WERI-Rb-1 (cell line): ENCODE results near the gene MIPEP.
"Not testable (repeated sequence)": the region's sequence is repeated elsewhere in the genome, so short reads cannot be mapped to it uniquely, and the experiment has no call there.

ENCODE experiments used
- DNase-seq: peaks from one replicate; pipeline ENCODE4 v3.0.0-alpha.2; 2020
- H3K27ac ChIP-seq: fragments of 250-450 bp; sonication (Bioruptor Pico); 2 replicates; pipeline ENCODE4 v1.5.1; 2020; ENCODE audit warnings: mild to moderate bottlenecking, moderate library complexity
- H3K27me3 ChIP-seq: fragments of 250-450 bp; sonication (Bioruptor Pico); 2 replicates; pipeline ENCODE4 v1.5.1; 2021; ENCODE audit warnings: mild to moderate bottlenecking, low read depth, moderate library complexity; ENCODE audit not compliant: insufficient read depth, severe bottlenecking
- H3K36me3 ChIP-seq: fragments of 250-450 bp; sonication (Bioruptor Pico); 2 replicates; pipeline ENCODE4 v1.5.1; 2020; ENCODE audit warnings: mild to moderate bottlenecking, moderate library complexity
- H3K4me3 ChIP-seq: 2 replicates; pipeline ENCODE4 v1.5.1; 2011; ENCODE audit warnings: low read depth, mild to moderate bottlenecking, control low read depth, low read length
- H3K9me3 ChIP-seq: fragments of 250-450 bp; sonication (Bioruptor Pico); 2 replicates; pipeline ENCODE4 v1.5.1; 2021; ENCODE audit warnings: mild to moderate bottlenecking, moderate library complexity; ENCODE audit not compliant: severe bottlenecking
- CTCF ChIP-seq: IDR thresholded peaks from 2 replicates; pipeline ENCODE4 v1.5.1; 2011; ENCODE audit warnings: low read depth, mild to moderate bottlenecking, control low read depth, inconsistent platforms, low read length

Gene MIPEP

GRCh38 chr13:23750383-23751121 is 138.6 kb downstream of the MIPEP start:
- no peak for TF ChIP-seq CTCF
- H3K4me3 ChIP-seq: no peak overlapping the region
- no peaks in the 10 kb centered on the region for H3K36me3 ChIP-seq
- H3K27ac ChIP-seq: no peak overlapping the region
- H3K27me3 ChIP-seq: no peaks in the 10 kb centered on the region
- no peak for DNase-seq
- no peaks in the 10 kb centered on the region for H3K9me3 ChIP-seq

GRCh38 chr13:23749288-23749873 is 139.8 kb downstream of the MIPEP start:
- Histone ChIP-seq H3K9me3 (no peaks in the 10 kb centered on the region), H3K27me3 (no peaks in the 10 kb centered on the region), H3K27ac (no peak overlapping the region), H3K36me3 (no peaks in the 10 kb centered on the region), H3K4me3 (no peak overlapping the region)
- TF ChIP-seq CTCF: no peak
- DNase-seq: no peak

- no peaks in the 10 kb centered on the region for H3K36me3 ChIP-seq
- no peak overlapping the region for H3K4me3 ChIP-seq
- H3K27me3 ChIP-seq: no peaks in the 10 kb centered on the region
- DNase-seq: peak; percentile 63
- TF ChIP-seq CTCF: no peak
- H3K27ac ChIP-seq: peak overlapping the region; percentile 11
- no peaks in the 10 kb centered on the region for H3K9me3 ChIP-seq
Measured at GRCh38 chr13:23748109-23748990, 140.8 kb downstream of the MIPEP start.

DNA sequence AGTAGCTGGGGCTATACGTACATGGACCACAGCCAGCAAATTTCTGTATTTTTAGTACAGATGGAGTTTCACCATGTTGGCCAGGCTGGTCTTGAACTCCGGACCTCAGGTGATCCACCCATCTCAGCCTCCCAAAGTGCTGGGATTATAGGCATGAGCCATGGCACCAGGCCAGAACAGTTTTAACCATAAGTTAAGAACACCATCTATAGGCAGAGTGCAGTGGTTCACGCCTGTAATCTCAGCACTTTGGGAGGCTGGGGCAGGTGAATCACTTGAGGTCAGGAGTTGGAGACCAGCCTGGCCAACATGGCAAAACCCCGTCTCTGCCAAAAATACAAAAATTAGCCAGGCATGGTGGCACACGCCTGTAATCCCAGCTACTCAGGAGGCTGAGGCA is 143.1 kb downstream of the MIPEP start:
- not testable (repeated sequence) for H3K36me3 ChIP-seq, H3K4me3 ChIP-seq, H3K27me3 ChIP-seq, DNase-seq, H3K27ac ChIP-seq, H3K9me3 ChIP-seq

DNA sequence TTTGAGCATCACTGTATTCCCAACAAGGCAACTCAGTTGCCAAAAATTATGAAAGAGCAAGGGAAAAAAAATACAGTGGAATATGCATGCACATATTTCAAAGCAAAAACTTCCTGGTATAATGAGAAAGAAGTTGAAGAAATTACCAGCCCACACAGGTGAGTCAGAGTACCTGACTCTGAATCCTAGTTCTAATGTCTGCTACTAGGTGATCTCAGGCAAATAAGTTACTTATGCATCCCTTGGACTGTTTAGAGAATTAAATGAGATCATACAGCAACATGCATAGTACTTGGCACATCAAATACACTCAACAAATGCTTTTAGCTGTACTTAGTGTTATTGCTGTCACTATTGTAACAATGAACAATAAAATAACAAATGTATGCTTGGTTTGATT is 144.9 kb downstream of the MIPEP start:
- Histone ChIP-seq H3K36me3 (no peaks in the 10 kb centered on the region), H3K27me3 (no peaks in the 10 kb centered on the region), H3K9me3 (no peaks in the 10 kb centered on the region), H3K27ac (no peak overlapping the region), H3K4me3 (no peak overlapping the region)
- DNase-seq: no peak
- no peak for TF ChIP-seq CTCF
